H1 (cell line): ENCODE measurements around the gene TOP2B. TPM values are rescaled to one million over a fixed set of nuclear protein-coding genes. Genes with fewer than 3 reads are reported as not detected.

ENCODE experiments used
- BRCA1 ChIP-seq: IDR thresholded peaks from 2 replicates; pipeline ENCODE4 v1.6.1; 2012; ENCODE audit warnings: low read depth, low read length, improper control_type of control experiment
- HDAC6 ChIP-seq: IDR thresholded peaks from one replicate; pipeline ENCODE4 v1.7.1; 2012; ENCODE audit warnings: low read depth, mild to moderate bottlenecking, inconsistent platforms, low read length, moderate library complexity
- MAFK ChIP-seq: IDR thresholded peaks from 2 replicates; pipeline ENCODE4 v1.6.1; 2012; ENCODE audit warnings: low read depth, mild to moderate bottlenecking, improper control_type of control experiment, low read length
- polyA plus RNA-seq, 7 experiments: library from polyadenylated mRNA; depleted of rRNA in 3 of 7; stranded (reverse) in 5 of 7; unstranded in 2 of 7; fragments of >200 nt in 5 of 7; fragments of 200-250 nt in 2 of 7; gene quantifications; 1 replicate in 5 of 7; 2 replicates in 1 of 7; 4 replicates in 1 of 7; pipeline versions ENCODE4 v1.2.1 to v1.2.3, GENCODE V29; 2011 to 2013; ENCODE audit warnings: missing spikeins in 2 of 7, mixed read lengths in 2 of 7
- total RNA-seq: library from RNA; stranded (reverse); fragmentation: NEBNext Ultra II Directional; extraction: Animal tissue kit (Norgen Biotek cat#: 25700); gene quantifications from 2 replicates; pipeline ENCODE4 v1.2.1, GENCODE V29; 2021

The TOP2B gene
- total and polyA plus RNA-seq, 2 of the 8 experiments (the other 6 are each of a cell fraction or from before 2014, with no cell fraction given): 34.9 to 206 TPM

DNA sequence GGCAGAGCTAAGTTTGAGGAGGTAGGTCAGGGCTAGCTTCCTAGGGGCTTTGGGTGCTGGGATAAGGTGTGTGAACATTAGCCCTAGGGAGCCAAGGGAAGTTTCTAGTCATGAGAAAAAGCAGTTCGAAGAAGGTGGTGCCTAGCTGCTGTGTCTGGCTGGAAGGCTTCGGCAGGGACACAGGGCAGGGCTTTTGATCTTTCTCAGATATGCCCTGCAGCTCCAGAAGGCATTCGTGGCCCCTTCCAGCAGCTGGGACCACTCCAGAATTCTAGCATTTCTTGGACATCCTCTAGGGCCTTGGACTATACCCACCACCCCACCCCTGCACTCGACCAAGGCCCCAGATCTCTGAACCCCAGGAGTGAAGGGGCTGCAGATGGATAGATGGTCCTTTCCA is 88.6 kb downstream of the TOP2B start (continued):
- TF ChIP-seq HDAC6 (no peak), BRCA1 (no peak), MAFK (no peak)
